Progenitor cell of endocrine pancreas (in vitro differentiated cells): Measurements from ENCODE around the gene DOC2B. TPM values are rescaled to one million over a fixed set of nuclear protein-coding genes. Genes with fewer than 3 reads are reported as not detected.

Experiments used
- DNase-seq: peaks from one replicate; pipeline ENCODE4 v3.0.0; 2021; ENCODE audit warnings: low spot score; ENCODE audit not compliant: unreplicated experiment
- H3K27ac Mint-ChIP-seq: 2 replicates; pipeline ENCODE4 v1.8.0; 2021; ENCODE audit warnings: mild to moderate bottlenecking, moderate library complexity, mixed read lengths
- H3K27me3 Mint-ChIP-seq: 2 replicates; pipeline ENCODE4 v1.8.0; 2021; ENCODE audit warnings: mixed read lengths
- H3K36me3 Mint-ChIP-seq: 2 replicates; pipeline ENCODE4 v1.8.0; 2022; ENCODE audit warnings: mixed read lengths; ENCODE audit not compliant: insufficient read depth
- H3K4me1 Mint-ChIP-seq: 2 replicates; pipeline ENCODE4 v1.8.0; 2021; ENCODE audit warnings: low read depth, mixed read lengths
- H3K4me3 Mint-ChIP-seq: 2 replicates; pipeline ENCODE4 v1.8.0; 2021; ENCODE audit warnings: low read depth, mild to moderate bottlenecking, moderate library complexity, mixed read lengths
- H3K9me3 Mint-ChIP-seq: 2 replicates; pipeline ENCODE4 v1.8.0; 2021; ENCODE audit warnings: low read depth, mixed read lengths
- CTCF ChIP-seq: fragments of 200-600 bp; sonication (generic); IDR thresholded peaks from one replicate; pipeline ENCODE4 v1.5.0; 2021; ENCODE audit warnings: antibody characterized with exemption, mild to moderate bottlenecking; ENCODE audit not compliant: unreplicated experiment
- total RNA-seq: library from RNA; stranded (reverse); gene quantifications from 2 replicates; pipeline ENCODE4 v1.2.1, GENCODE V29; 2021

DOC2B gene
- total RNA-seq, 1 donor from 2014 or later: 1.2 TPM

- Mint-ChIP-seq H3K4me1 (no peaks in the 10 kb centered on the region), H3K9me3 (no peaks in the 10 kb centered on the region), H3K27me3 (peaks cover 3% of the 10 kb centered on the region), H3K27ac (no peak overlapping the region), H3K36me3 (no peaks in the 10 kb centered on the region), H3K4me3 (no peak overlapping the region)
- no peak for DNase-seq
- TF ChIP-seq CTCF: no peak
These were observed 21.1 kb downstream of the DOC2B start for GRCh38 chr17:160336-160735.

GRCh38 chr17:159609-160008 is 21.8 kb downstream of the DOC2B start:
- no peak for DNase-seq
- Mint-ChIP-seq H3K36me3 (no peaks in the 10 kb centered on the region), H3K27me3 (peaks cover 3% of the 10 kb centered on the region), H3K4me3 (no peak overlapping the region), H3K4me1 (no peaks in the 10 kb centered on the region), H3K27ac (no peak overlapping the region), H3K9me3 (no peaks in the 10 kb centered on the region)
- TF ChIP-seq CTCF: no peak

- no peaks in the 10 kb centered on the region for H3K36me3 Mint-ChIP-seq
- H3K4me1 Mint-ChIP-seq: no peaks in the 10 kb centered on the region
- H3K4me3 Mint-ChIP-seq: no peak overlapping the region
- no peaks in the 10 kb centered on the region for H3K9me3 Mint-ChIP-seq
- no peak for DNase-seq
- TF ChIP-seq CTCF: no peak
- H3K27ac Mint-ChIP-seq: no peak overlapping the region
- H3K27me3 Mint-ChIP-seq: peaks cover 3% of the 10 kb centered on the region
These were observed 23.1 kb downstream of the DOC2B start for GRCh38 chr17:158379-158778.

- no peak for DNase-seq
- Mint-ChIP-seq H3K27me3 (peaks cover 3% of the 10 kb centered on the region), H3K27ac (no peak overlapping the region), H3K4me3 (no peak overlapping the region), H3K4me1 (no peaks in the 10 kb centered on the region), H3K36me3 (no peaks in the 10 kb centered on the region), H3K9me3 (no peaks in the 10 kb centered on the region)
- TF ChIP-seq CTCF: no peak
These were observed 23.5 kb downstream of the DOC2B start for GRCh38 chr17:157901-158300.

GRCh38 chr17:156946-157345 is 24.5 kb downstream of the DOC2B start:
- H3K4me1 Mint-ChIP-seq: no peaks in the 10 kb centered on the region
- H3K27me3 Mint-ChIP-seq: no peaks in the 10 kb centered on the region

More at GRCh38 chr17:156946-157345, 24.5 kb downstream of the DOC2B start:
- no peak overlapping the region for H3K4me3 Mint-ChIP-seq
- DNase-seq: no peak
- no peaks in the 10 kb centered on the region for H3K36me3 Mint-ChIP-seq
- no peaks in the 10 kb centered on the region for H3K9me3 Mint-ChIP-seq
- no peak for TF ChIP-seq CTCF
- H3K27ac Mint-ChIP-seq: no peak overlapping the region
